HAP-1 (cell line): Measurements from ENCODE around the gene MALL.
"Not testable (repeated sequence)": the region's sequence is repeated elsewhere in the genome, so short reads cannot be mapped to it uniquely, and the experiment has no call there.

Experiments used
- DNase-seq, 2 experiments: peaks; one replicate each; pipeline ENCODE4 v3.0.0-alpha.2; 2016 to 2020; ENCODE audit warnings: low spot score in 2 of 2
- H3K27me3 ChIP-seq: fragments of 250-450 bp; sonication (Bioruptor Pico); 2 replicates; pipeline ENCODE4 v1.5.1; 2020; ENCODE audit warnings: low read depth, mild to moderate bottlenecking, moderate library complexity
- H3K36me3 ChIP-seq: fragments of 250-450 bp; sonication (Bioruptor Pico); replicated peaks from 2 replicates; pipeline ENCODE4 v1.5.1; 2020; ENCODE audit warnings: mild to moderate bottlenecking
- H3K4me1 ChIP-seq: fragments of 250-450 bp; sonication (Bioruptor Pico); 2 replicates; pipeline ENCODE4 v1.5.1; 2020; ENCODE audit warnings: mild to moderate bottlenecking
- H3K4me3 ChIP-seq: fragments of 250-450 bp; sonication (Bioruptor Pico); 2 replicates; pipeline ENCODE4 v1.5.1; 2020; ENCODE audit warnings: mild to moderate bottlenecking, moderate library complexity
- H3K9me3 ChIP-seq: fragments of 250-450 bp; sonication (Bioruptor Pico); 2 replicates; pipeline ENCODE4 v1.5.1; 2020; ENCODE audit warnings: mild to moderate bottlenecking, moderate library complexity
- in situ Hi-C: fragments of 300-500 bp; cut with MboI; formaldehyde crosslinking; loops from 3 replicates; pipeline ENCODE4 v1.14.3; 2020; ENCODE audit warnings: low sequenced_read_pairs, inconsistent platforms, mixed read lengths

Gene MALL

DNA sequence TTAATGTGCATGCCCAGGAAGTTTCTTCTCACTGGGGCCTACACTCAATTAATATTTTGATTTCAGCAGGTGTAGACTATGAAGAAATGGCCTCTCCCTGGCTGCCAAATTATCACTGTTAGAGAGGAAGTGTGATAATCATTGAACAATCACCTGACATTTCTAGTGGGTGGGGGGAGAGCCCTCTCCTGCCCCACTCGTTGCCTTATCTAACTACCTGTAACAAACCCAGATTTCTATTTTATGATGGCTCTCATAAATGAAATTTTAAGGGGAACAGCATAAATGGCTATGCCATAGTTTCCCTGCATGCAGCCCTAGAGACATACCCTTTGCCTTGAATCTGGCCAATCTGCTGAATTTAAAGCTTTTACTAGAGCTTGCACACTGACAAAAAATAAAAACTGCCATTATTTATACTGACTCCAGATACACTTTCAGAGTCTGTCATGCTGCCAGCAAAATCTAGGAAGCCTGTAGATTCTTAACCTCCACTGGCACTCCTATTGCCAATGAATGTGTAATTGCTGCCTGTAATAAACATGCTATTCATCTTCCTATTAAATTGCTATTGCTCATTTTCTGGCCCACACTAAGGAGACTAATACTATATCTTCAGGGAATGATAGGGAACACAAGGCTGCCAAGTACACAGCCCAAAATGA lies 55.8 kb downstream of the MALL start:
- H3K4me1 ChIP-seq, in situ Hi-C loops, H3K27me3 ChIP-seq, H3K9me3 ChIP-seq, H3K4me3 ChIP-seq, H3K36me3 ChIP-seq, DNase-seq: not testable (repeated sequence)

DNA sequence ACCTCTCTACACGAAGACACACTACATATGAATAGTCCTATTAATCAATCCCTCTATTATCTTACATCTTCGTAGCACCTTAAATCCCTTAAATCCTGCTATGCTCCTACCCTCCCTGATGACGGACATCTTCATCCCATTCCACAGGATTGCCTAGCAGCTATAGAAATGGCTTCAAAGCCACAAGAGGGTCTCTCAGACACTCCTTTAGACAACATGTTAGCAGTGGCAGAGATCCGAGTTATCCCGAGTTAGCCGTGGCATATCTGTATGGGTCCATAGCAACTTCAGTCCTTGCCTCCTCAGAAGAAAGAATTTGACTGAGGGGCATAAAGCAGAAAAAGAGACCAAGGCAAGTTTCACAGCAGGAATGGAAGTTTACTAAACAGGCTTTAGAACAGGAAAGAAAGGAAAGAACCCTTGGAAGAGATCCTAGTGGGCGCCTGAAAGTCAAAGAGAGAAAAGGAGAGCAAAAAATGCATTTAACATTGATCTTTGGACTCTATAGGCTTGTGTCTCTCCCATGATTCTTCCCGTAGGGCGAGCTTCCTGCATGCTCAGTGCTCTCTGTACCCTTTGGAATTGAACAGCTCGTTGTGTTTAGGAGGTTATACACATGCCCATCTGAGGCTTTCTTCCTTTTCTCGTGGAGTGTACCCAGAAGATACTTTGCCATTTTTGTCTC lies 56.5 kb downstream of the MALL start:
- H3K4me3 ChIP-seq, H3K27me3 ChIP-seq, H3K4me1 ChIP-seq, H3K9me3 ChIP-seq, H3K36me3 ChIP-seq, in situ Hi-C loops, DNase-seq: not testable (repeated sequence)

DNA sequence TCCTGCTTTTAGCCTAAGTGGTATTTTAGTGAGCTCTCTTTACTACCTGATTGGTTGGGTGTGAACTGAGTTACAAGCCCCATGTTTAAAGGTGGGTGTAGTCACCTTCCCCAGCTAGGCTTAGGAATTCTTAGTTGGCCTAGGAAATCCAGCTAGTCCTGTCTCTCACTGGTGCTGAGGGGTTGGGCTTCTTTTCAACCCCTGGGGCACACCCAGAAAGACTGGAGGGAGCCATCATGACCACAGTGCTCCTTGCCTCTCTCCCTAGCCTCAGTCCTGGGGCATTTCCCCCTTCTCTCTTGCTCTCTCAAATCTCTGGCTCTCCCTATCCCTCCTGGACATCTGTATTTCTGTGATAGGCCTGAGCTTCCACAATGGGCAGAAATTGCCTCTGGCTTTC lies 57.6 kb downstream of the MALL start:
- H3K36me3 ChIP-seq, H3K4me1 ChIP-seq, H3K9me3 ChIP-seq, DNase-seq, in situ Hi-C loops, H3K27me3 ChIP-seq, H3K4me3 ChIP-seq: not testable (repeated sequence)

- H3K4me1 ChIP-seq, H3K36me3 ChIP-seq, H3K9me3 ChIP-seq, H3K27me3 ChIP-seq, in situ Hi-C loops, DNase-seq, H3K4me3 ChIP-seq: not testable (repeated sequence)
Observed at GRCh38 chr2:110055819-110056408, 59.7 kb downstream of the MALL start.

GRCh38 chr2:110054521-110055407 lies 60.9 kb downstream of the MALL start:
- H3K9me3 ChIP-seq, H3K27me3 ChIP-seq, H3K36me3 ChIP-seq, in situ Hi-C loops, H3K4me3 ChIP-seq, H3K4me1 ChIP-seq: not testable (repeated sequence)
- DNase-seq, result peak in 1 of 2 experiments; percentile 33

- H3K36me3 ChIP-seq, H3K9me3 ChIP-seq, H3K27me3 ChIP-seq, in situ Hi-C loops, H3K4me1 ChIP-seq, H3K4me3 ChIP-seq, DNase-seq: not testable (repeated sequence)
Observed at GRCh38 chr2:110053688-110054087, 61.9 kb downstream of the MALL start.

GRCh38 chr2:110052166-110052565 lies 63.5 kb downstream of the MALL start:
- H3K4me3 ChIP-seq, H3K9me3 ChIP-seq, DNase-seq, in situ Hi-C loops, H3K4me1 ChIP-seq, H3K27me3 ChIP-seq, H3K36me3 ChIP-seq: not testable (repeated sequence)

GRCh38 chr2:110050222-110050621 lies 65.4 kb downstream of the MALL start:
- H3K9me3 ChIP-seq, H3K36me3 ChIP-seq, DNase-seq, H3K4me1 ChIP-seq, H3K27me3 ChIP-seq, H3K4me3 ChIP-seq, in situ Hi-C loops: not testable (repeated sequence)

- H3K4me3 ChIP-seq, H3K36me3 ChIP-seq, in situ Hi-C loops, H3K9me3 ChIP-seq, H3K4me1 ChIP-seq, H3K27me3 ChIP-seq: not testable (repeated sequence)
- DNase-seq, result peak in 1 of 2 experiments; percentile 3
Observed at GRCh38 chr2:110049769-110050168, 65.9 kb downstream of the MALL start.

GRCh38 chr2:110048255-110049197 lies 67.1 kb downstream of the MALL start:
- peak in 1 of 2 experiments; percentile 1 for DNase-seq
- in situ Hi-C loops, H3K36me3 ChIP-seq, H3K27me3 ChIP-seq, H3K4me1 ChIP-seq, H3K4me3 ChIP-seq, H3K9me3 ChIP-seq: not testable (repeated sequence)

DNA sequence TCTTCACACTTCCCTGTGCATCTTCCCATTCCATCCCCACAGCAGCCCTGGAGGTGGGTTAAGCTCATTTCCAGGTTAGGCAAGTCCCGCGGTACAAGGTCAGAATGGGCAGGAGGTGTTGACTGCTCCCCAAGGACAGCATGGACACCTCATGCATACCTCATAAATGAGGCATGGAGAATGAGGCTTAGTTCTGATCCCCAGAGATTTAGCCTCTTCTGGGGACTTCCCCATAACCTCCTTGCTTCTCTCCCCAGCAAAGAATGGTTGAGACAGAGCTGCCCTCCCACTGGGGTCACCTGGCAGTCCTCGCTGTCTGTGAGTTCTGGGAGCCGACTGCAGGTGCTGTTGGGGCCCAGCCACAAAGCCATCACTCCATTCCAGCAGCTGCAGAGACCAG lies 68.4 kb downstream of the MALL start:
- DNase-seq, H3K4me1 ChIP-seq, H3K27me3 ChIP-seq, H3K36me3 ChIP-seq, in situ Hi-C loops, H3K4me3 ChIP-seq, H3K9me3 ChIP-seq: not testable (repeated sequence)

DNA sequence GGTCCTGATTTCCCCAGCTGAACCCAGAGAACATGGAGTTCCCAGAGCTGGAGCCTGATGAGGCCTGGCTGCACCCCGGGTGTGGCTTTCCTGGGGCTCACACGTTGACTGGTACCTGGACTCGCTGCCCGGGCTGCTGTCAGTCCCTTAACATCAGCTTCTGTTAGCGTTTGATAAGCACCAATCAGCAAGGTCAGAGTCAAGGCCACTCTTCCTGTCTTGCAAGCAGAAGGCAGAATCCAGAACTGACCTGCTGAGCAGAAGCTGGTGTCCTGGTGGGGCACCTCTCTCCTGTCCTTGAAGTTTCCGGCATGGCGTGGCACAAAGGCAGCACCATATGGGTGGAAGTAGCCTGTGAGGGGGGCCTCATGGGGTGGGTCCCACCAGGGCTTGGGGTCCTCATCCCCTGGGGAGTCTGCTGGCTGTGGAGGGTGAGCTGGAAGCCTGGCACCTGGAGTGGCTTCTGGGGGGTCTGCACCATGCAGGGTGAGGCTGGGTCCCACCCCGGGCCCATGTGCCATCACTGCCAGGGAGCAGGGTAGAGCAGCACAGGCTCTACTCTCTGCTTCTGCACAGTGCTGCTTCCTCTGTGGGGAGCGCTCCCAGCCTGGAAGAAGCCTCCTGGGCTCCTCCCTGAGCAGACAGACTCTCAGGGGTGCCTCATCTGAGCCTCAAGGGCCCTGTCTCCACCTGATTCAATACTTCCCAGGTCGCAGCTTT lies 73.5 kb downstream of the MALL start:
- H3K36me3 ChIP-seq, H3K27me3 ChIP-seq, H3K4me1 ChIP-seq, DNase-seq, H3K9me3 ChIP-seq, H3K4me3 ChIP-seq, in situ Hi-C loops: not testable (repeated sequence)

DNA sequence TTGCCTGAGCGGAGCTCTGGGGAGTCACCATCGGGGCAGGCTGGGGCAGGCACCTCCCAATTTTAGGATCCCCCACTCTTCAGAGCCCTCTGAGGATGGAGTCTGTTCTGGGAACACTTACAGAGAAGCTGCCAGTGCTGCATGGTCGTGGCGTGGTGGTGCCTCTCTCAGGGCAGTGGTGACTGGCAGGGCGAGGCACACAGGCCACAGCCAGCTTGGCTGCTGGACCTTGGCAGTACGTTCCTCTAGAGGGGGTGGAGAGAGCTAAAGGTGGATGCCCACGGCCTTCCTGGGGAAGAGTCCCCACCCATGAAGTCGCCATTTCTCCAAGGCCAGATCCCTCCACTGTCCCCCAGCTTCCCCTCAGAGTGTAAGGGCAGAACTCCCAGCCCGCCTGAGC lies 78.3 kb downstream of the MALL start:
- H3K4me3 ChIP-seq, H3K9me3 ChIP-seq, in situ Hi-C loops, H3K27me3 ChIP-seq, H3K4me1 ChIP-seq, H3K36me3 ChIP-seq: not testable (repeated sequence)
- peak in 1 of 2 experiments; percentile 1 for DNase-seq
